Measurements from ENCODE around the gene USP13.

GRCh38 chr3:179622023-179622422, 30.8 kb upstream of the USP13 start:
- TF ChIP-seq TAF1 (IDR thresholded peaks at IDR 0.05; ENCODE audit: borderline replicate concordance, low read depth, low read length) (no peak), NRF1 (conservative IDR thresholded peaks at IDR 0.05; ENCODE audit: low read depth, low read length) (no peak), ATF2 (IDR thresholded peaks at IDR 0.05; ENCODE audit: low read length) (no peak), ZNF274 (IDR thresholded peaks at IDR 0.05; ENCODE audit: insufficient read depth, insufficient read length) (no peak)
- TF ChIP-seq, protein P1, sequence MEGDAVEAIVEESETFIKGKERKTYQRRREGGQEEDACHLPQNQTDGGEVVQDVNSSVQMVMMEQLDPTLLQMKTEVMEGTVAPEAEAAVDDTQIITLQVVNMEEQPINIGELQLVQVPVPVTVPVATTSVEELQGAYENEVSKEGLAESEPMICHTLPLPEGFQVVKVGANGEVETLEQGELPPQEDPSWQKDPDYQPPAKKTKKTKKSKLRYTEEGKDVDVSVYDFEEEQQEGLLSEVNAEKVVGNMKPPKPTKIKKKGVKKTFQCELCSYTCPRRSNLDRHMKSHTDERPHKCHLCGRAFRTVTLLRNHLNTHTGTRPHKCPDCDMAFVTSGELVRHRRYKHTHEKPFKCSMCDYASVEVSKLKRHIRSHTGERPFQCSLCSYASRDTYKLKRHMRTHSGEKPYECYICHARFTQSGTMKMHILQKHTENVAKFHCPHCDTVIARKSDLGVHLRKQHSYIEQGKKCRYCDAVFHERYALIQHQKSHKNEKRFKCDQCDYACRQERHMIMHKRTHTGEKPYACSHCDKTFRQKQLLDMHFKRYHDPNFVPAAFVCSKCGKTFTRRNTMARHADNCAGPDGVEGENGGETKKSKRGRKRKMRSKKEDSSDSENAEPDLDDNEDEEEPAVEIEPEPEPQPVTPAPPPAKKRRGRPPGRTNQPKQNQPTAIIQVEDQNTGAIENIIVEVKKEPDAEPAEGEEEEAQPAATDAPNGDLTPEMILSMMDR (IDR thresholded peaks at IDR 0.05 in 2 of 3, conservative IDR thresholded peaks at IDR 0.05 in 1 of 3; ENCODE audit: control insufficient read depth in 2 of 3, extremely low read depth in 1 of 3, insufficient read depth in 1 of 3, low read depth in 3 of 3, low read length in 3 of 3): no peak
